GM18519 (cell line): Measurements from ENCODE around the gene ZNF764.
A peak's percentile ranks its signal among the peaks of the same experiment; 100 is the strongest.

Experiments used
- ATAC-seq: cut with Tn5 transposase; IDR thresholded peaks from one replicate; pipeline ENCODE4 v1.9.1; 2021; ENCODE audit warnings: mild to moderate bottlenecking, moderate library complexity; ENCODE audit not compliant: unreplicated experiment, low FRiP score

The ZNF764 gene

GRCh38 chr16:30570636-30571444 lies 12.7 kb upstream of the ZNF764 start:
- ATAC-seq: no peak

GRCh38 chr16:30569746-30570635 lies 11.8 kb upstream of the ZNF764 start:
- ATAC-seq: no peak

- ATAC-seq: no peak
These were observed 11.1 kb upstream of the ZNF764 start for GRCh38 chr16:30569281-30569680.

GRCh38 chr16:30567991-30568638 lies 9.9 kb upstream of the ZNF764 start:
- no peak for ATAC-seq

- no peak for ATAC-seq
These were observed 9.2 kb upstream of the ZNF764 start for GRCh38 chr16:30567160-30567990.

- ATAC-seq: no peak
These were observed 8.4 kb upstream of the ZNF764 start for GRCh38 chr16:30566531-30566930.

GRCh38 chr16:30565984-30566383 lies 7.8 kb upstream of the ZNF764 start:
- ATAC-seq: no peak

GRCh38 chr16:30565526-30565925 lies 7.4 kb upstream of the ZNF764 start:
- no peak for ATAC-seq

- ATAC-seq: no peak
These were observed 3.8 kb upstream of the ZNF764 start for GRCh38 chr16:30562021-30562420.

- ATAC-seq: no peak
These were observed 3.1 kb upstream of the ZNF764 start for GRCh38 chr16:30561089-30561816.

GRCh38 chr16:30559690-30560089 lies 1.5 kb upstream of the ZNF764 start:
- no peak for ATAC-seq

GRCh38 chr16:30558789-30559377 lies 709 bp upstream of the ZNF764 start:
- ATAC-seq: no peak

GRCh38 chr16:30557707-30557956 lies 542 bp downstream of the ZNF764 start:
- ATAC-seq: peak; percentile 14

GRCh38 chr16:30556125-30556473 lies 2.1 kb downstream of the ZNF764 start:
- no peak for ATAC-seq

- ATAC-seq: no peak
These were observed 2.7 kb downstream of the ZNF764 start for GRCh38 chr16:30555315-30556124.

GRCh38 chr16:30554557-30555314 lies 3.4 kb downstream of the ZNF764 start:
- no peak for ATAC-seq

GRCh38 chr16:30553393-30553899 lies 4.7 kb downstream of the ZNF764 start:
- ATAC-seq: no peak

GRCh38 chr16:30552956-30553355 lies 5.2 kb downstream of the ZNF764 start:
- no peak for ATAC-seq
